ENCODE data around the gene BLNK. TPM values are rescaled to one million over a fixed set of nuclear protein-coding genes. Genes with fewer than 3 reads are reported as not detected.

The BLNK gene
- total RNA-seq, 1 donor: not detected

DNA sequence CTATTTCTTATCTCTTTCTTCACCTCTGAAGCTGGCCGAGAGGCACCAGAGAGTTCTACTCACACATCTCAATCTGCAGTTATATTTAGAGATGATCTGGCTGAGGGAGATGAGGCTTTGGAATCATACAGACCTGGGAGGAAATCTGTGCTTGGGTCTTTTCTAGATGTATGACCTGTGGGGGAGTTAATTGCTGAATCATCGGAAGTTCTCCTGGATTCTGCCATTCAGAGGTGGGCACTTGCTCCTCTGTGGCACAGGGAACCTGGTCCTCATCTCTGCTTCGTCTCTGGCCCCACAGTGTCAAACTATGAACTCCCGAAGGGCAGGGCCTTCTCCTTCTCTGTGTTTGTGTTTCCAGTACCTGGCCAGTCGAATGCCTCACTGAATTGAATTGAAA lies 52.5 kb downstream of the BLNK start:
- TF ChIP-seq, protein P1, sequence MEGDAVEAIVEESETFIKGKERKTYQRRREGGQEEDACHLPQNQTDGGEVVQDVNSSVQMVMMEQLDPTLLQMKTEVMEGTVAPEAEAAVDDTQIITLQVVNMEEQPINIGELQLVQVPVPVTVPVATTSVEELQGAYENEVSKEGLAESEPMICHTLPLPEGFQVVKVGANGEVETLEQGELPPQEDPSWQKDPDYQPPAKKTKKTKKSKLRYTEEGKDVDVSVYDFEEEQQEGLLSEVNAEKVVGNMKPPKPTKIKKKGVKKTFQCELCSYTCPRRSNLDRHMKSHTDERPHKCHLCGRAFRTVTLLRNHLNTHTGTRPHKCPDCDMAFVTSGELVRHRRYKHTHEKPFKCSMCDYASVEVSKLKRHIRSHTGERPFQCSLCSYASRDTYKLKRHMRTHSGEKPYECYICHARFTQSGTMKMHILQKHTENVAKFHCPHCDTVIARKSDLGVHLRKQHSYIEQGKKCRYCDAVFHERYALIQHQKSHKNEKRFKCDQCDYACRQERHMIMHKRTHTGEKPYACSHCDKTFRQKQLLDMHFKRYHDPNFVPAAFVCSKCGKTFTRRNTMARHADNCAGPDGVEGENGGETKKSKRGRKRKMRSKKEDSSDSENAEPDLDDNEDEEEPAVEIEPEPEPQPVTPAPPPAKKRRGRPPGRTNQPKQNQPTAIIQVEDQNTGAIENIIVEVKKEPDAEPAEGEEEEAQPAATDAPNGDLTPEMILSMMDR (IDR thresholded peaks at IDR 0.05; ENCODE audit: insufficient read depth, low read depth, low read length): no peak
- DNase-seq (ENCODE audit: low read depth): no peak

DNA sequence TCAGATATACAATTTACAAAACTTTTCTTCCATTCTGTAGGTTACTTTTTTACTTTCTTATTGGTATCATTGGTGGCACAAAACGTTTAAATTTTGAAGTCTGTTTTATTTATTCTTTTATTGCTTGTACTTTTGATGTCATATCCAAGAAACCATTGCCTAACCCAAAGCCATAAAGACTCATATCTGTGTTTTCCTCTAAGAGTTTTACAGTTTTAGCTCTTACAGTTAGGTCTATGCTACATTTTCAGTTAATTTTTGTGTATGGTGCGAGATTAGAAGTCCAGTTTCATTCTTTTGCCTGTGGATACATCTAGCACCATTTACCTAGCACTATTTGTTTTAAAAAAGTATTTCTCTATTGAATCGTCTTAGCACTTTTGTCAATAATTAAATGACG lies 53.7 kb downstream of the BLNK start:
- no peak overlapping the region for H3K4me3 ChIP-seq (ENCODE audit: low read depth, low read length)
- no peak for DNase-seq (ENCODE audit: low read depth)
- TF ChIP-seq, protein P1 (IDR thresholded peaks at IDR 0.05; ENCODE audit: insufficient read depth, low read depth, low read length): no peak

More for the DNA sequence above, 52.5 kb downstream of the BLNK start:
- H3K4me3 ChIP-seq (ENCODE audit: low read depth, low read length): no peak overlapping the region

DNA sequence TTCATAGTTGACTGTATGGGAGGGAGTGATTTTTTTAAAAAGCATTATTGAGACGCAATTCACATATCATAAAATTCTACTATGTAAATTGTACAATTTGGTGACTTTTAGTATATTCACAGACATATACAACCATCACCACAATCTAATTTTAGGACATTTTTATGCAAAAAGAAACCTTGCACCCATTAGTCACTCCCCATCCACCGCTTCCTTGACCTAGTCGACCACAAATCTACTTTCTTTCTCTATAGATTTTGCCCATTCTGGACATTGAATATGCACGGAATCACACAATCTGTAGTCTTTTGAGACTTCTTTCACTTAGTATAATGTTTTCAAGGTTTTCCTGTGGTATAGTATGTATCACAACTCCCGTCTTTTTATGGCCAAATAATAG lies 54.6 kb downstream of the BLNK start:
- TF ChIP-seq, protein P1 (IDR thresholded peaks at IDR 0.05; ENCODE audit: insufficient read depth, low read depth, low read length): no peak
- DNase-seq (ENCODE audit: low read depth): no peak
- H3K4me3 ChIP-seq (ENCODE audit: low read depth, low read length): no peak overlapping the region

DNA sequence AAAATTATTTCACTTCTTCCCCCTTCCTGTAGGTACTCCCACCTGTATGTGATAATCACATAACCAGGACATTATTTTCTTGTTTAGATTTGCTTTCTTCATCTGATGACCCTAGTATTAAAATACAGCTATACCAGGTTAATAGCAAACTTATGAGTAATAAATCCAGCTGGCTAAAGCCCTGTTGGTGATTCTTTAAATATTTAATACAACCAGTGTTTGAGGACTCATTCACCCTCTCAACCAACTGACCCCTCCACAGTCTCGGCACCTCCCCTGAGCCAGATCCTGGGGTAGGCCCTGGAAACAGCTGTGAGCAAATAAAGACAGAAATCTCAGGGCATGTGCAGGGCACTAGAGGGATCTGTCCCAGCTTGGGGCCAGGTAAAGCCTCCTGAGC lies 58.5 kb downstream of the BLNK start:
- no peak for DNase-seq (ENCODE audit: low read depth)
- H3K4me3 ChIP-seq (ENCODE audit: low read depth, low read length): no peak overlapping the region
- TF ChIP-seq, protein P1 (IDR thresholded peaks at IDR 0.05; ENCODE audit: insufficient read depth, low read depth, low read length): no peak

DNA sequence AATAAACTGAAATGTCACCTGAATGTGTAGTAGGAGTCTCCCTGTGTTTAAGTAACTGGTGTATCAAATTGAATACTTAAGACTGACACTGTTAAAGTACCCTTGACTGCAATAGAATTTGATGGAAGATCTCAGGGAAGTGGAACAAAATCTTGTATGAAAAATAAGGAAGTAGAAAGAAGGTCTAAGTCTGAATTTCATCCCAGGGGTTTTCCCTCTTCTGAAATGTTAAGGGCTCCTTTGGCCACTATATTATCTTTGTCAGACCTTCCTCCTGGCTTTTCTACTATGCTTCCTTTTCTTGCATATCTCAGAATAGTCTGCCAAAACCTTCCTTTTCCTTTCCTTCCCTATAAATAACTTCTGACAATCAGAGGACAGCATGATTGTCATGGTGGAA lies 59.6 kb downstream of the BLNK start:
- DNase-seq (ENCODE audit: low read depth): no peak
- H3K4me3 ChIP-seq (ENCODE audit: low read depth, low read length): no peak overlapping the region
- TF ChIP-seq, protein P1 (IDR thresholded peaks at IDR 0.05; ENCODE audit: insufficient read depth, low read depth, low read length): no peak

DNA sequence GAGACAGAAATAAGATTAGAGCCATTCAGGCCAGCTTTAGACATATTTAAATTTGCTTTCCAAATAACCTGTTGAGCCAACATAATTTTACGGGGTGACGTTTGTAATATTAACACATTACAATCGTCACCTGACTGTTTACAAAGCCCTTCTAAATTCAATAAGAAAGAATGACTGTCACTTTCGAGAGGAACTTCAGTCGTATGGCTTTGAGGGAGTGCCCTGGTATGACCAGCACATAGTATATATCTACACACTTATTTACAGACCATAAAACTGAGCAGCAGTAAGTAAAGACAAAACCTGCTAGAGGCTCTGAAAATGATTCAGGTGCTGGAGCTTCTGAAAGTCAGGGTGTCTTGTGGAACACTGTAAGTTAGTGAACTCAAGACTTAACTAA lies 62.4 kb downstream of the BLNK start:
- no peak overlapping the region for H3K4me3 ChIP-seq (ENCODE audit: low read depth, low read length)
- no peak for DNase-seq (ENCODE audit: low read depth)
- TF ChIP-seq, protein P1 (IDR thresholded peaks at IDR 0.05; ENCODE audit: insufficient read depth, low read depth, low read length): no peak

DNA sequence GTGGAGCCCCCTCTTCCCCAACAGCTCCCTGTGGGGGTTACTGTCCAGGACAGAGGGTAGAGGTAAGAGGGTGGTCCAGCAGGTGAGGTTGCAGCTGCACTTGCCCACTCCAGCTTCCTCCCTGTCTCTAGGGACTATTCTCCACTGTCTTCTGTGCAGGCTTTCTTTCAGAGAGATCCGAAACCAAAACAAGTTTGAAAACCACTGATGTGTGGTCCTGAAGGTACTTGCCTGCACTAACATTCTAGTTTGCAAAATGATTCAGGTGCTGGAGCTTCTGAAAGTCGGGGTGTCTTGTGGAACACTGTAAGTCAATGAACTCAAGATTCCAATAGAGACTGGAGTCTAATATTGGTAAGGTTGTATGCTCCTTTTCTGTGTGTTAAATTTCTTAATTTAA lies 63.1 kb downstream of the BLNK start:
- TF ChIP-seq, protein P1 (IDR thresholded peaks at IDR 0.05; ENCODE audit: insufficient read depth, low read depth, low read length): no peak
- H3K4me3 ChIP-seq (ENCODE audit: low read depth, low read length): no peak overlapping the region
- DNase-seq (ENCODE audit: low read depth): no peak

All from fibroblast of villous mesenchyme (primary cell).